ENCODE results near the gene NPBWR2.
A peak's percentile ranks its signal among the peaks of the same experiment; 100 is the strongest.

NPBWR2 gene

DNA sequence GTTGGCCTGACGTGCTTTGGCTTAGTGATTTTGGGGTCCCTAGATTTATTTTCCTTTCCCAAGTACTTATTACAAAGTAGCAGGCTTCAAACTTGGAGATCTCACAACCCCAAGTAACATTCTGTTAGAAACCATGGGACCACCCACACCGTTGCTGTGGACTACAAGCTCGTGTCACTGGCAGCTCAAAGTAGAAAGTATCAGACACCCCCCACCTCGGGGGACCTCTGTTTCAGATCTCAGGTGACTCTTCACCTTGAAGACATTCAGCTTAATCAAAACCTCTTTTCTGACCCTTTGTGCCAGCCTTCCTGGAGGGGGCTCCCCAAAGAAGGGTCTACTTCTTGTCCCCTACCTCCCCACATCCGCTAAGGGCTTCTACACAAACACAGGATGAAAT, 41.2 kb upstream of the NPBWR2 start:
- no peak overlapping the region for H3K4me3 ChIP-seq (ENCODE audit: low read depth, low read length)
- DNase-seq (ENCODE audit: low read depth): no peak
- TF ChIP-seq, protein P1, sequence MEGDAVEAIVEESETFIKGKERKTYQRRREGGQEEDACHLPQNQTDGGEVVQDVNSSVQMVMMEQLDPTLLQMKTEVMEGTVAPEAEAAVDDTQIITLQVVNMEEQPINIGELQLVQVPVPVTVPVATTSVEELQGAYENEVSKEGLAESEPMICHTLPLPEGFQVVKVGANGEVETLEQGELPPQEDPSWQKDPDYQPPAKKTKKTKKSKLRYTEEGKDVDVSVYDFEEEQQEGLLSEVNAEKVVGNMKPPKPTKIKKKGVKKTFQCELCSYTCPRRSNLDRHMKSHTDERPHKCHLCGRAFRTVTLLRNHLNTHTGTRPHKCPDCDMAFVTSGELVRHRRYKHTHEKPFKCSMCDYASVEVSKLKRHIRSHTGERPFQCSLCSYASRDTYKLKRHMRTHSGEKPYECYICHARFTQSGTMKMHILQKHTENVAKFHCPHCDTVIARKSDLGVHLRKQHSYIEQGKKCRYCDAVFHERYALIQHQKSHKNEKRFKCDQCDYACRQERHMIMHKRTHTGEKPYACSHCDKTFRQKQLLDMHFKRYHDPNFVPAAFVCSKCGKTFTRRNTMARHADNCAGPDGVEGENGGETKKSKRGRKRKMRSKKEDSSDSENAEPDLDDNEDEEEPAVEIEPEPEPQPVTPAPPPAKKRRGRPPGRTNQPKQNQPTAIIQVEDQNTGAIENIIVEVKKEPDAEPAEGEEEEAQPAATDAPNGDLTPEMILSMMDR (IDR thresholded peaks at IDR 0.05; ENCODE audit: insufficient read depth, low read depth, low read length, missing control alignments): no peak

DNA sequence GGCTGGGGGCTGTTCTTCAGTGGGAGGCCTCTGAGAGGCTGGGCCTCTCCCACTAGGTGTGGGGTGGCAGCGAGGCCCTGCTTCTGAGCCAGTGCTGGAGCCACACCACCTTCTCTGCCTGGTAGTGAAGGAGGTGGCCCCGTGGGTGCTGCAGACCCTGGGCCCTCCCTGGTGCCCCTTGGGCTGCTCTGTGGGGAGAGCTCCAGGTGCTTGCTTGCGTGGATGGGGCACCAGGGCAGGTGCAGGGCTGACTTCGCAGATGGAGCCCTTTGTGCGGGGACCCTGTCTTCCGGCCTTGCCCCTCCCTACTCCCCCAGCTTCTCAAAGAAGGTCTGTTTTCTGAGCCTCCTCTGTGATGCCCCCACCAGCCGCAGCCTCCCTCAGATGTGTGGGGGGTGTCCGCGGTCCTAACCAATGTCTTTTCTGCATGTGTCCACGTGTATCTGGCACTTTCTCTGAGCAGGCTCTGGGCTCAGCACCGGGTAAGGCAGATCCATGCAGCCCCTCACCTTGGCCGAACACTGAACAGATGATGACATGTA, 39.6 kb upstream of the NPBWR2 start:
- no peak for DNase-seq (ENCODE audit: low read depth)
- TF ChIP-seq, protein P1 (IDR thresholded peaks at IDR 0.05; ENCODE audit: insufficient read depth, low read depth, low read length, missing control alignments): no peak
- H3K4me3 ChIP-seq (ENCODE audit: low read depth, low read length): no peak overlapping the region

DNA sequence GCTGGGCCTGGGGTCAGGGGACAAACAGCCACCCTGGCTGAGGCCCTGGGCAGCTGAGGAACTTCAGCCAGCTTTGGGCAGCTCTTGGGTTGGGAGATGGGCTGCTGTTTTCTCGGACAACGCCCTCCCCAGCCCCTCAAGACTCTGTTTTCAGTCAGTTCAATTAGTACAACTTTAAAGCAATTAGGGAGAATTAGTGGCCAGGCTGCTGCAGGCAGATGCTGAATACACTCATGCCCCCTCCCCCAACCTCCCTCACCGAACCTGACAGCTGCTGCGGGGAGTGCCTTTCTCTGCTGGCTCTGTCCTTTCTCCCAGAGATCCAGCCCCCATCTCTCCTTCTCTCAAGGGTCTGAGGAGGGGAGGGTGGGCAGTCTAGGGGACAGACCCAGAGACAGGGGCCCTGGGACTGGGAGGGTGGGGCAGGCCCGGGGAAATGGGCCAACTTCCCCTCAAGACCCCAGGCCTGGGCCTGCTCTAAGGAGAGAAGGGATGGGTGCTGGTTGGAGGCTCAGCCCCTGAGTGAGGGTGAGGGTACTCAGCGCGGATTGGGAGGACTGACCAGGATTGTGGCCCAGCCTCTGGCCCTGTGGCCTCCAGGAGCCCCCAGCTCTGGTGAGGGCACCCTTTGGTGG, 39.1 kb upstream of the NPBWR2 start:
- no peak overlapping the region for H3K4me3 ChIP-seq (ENCODE audit: low read depth, low read length)
- no peak for DNase-seq (ENCODE audit: low read depth)
- TF ChIP-seq, protein P1 (IDR thresholded peaks at IDR 0.05; ENCODE audit: insufficient read depth, low read depth, low read length, missing control alignments): no peak

DNA sequence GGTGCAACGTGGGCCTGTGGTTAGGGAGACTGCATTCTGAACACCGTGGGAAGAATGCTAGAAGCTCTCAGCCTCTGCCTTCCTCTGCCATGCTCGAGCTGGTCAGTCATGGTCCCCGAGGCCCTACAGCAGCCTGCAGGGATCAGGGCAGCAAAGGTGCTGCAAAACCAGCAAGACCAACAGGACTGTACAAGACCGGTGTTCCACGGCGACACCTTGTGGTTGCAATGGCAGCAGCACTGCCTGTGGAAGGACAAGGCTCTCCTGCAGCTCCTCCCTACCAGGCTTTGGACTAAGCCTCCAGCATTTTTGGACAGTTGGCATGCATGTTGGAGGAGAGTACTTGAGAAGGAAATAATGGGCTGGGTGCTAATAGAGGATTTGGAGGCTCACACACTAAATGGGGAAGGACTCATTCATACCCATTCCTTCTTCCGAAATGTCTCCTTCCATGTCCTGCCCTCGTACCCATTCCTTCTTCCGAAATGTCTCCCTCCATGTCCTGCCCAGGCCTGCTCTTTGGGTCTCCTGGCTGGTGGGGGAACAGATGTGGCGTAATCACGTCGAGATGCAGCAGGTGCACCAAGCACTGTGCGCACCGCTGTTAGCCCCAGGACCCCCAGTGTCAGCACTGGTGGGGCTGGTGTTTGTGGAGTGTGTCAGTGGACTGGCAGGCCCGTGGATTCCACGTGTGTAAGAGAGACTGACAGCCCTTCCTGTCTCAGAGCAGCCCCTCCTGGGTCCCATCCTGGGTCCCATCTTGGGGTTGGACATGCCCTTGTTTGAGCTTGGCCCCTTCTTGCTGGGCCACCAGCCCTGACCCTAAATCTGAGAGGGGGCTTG, 38.3 kb upstream of the NPBWR2 start:
- H3K4me3 ChIP-seq (ENCODE audit: low read depth, low read length): no peak overlapping the region
- TF ChIP-seq, protein P1 (IDR thresholded peaks at IDR 0.05; ENCODE audit: insufficient read depth, low read depth, low read length, missing control alignments): peak; percentile 15
- DNase-seq (ENCODE audit: low read depth): peak; percentile 9

DNA sequence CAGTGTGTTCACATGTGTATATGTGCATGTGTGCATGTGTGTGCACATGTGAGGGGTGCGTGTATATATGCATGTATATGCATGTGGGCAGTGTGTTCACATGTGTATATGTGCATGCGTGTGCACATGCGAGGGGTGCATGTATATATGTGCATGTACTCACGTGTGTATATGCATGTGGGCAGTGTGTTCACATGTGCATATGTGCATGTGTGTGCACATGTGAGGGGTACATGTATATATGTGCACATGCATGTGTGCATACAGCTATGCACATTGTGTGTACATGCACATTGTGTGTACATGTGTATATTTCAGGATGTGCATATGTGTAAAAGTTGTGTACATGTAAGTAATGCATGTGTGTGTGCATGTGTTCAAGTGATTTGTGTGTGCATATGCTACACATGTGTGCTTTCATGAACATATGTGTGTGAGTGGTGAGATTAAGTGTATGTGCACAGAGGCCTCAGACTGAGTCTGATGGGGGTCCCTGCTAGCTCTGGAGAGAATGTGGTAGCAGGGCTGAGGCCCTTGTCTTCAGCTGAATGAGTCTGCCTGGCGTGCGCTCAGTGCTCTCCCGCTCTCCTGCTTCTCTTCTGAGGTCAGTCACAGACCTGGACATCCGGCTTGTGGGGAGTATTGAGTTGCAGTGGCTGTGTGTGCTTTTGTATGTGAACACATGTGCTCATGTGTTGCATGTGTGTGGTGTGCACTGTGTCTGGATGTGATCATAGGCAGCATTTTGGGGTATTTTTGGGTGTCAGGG, 37.0 kb upstream of the NPBWR2 start:
- H3K4me3 ChIP-seq (ENCODE audit: low read depth, low read length): no peak overlapping the region
- DNase-seq (ENCODE audit: low read depth): no peak
- TF ChIP-seq, protein P1 (IDR thresholded peaks at IDR 0.05; ENCODE audit: insufficient read depth, low read depth, low read length, missing control alignments): no peak

DNA sequence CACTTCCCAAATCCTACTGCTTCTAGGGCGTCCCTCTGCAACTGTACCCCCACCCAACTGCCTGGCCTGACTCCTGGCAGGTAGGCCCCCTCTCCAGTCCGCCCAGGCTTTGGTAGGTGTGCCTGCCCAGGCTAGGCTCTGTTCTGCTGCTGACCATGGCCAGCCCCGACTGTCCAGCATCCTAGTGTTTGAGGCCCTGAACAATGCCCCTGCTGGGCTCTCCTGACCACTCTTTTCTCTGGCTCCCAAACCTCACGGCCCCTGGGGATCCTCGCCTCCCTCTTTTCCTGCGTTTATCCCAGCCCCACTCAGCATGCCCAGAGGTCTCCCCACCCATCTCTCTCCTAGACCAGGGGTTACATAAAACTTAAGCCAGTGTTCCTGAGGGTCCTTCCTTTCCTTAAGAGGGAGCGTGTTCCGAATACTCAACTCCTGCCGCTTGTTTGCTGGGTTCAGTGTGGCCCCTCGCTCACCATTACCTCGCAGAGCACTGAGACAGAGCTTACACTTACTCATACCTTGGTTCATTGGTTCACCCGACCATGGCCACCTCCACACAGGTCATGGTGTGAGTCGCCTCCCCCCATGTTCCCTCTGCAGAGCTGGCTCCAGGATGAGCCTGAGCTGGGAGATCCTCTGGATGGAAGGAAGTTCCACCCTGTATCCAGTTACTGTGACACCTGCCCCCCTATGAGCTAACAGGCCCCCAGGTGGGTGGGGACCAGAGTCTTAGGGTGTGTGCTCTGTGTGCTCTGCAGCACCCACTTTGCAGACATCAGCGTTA, 35.8 kb upstream of the NPBWR2 start:
- no peak for DNase-seq (ENCODE audit: low read depth)
- no peak overlapping the region for H3K4me3 ChIP-seq (ENCODE audit: low read depth, low read length)

More for the DNA sequence above, 35.8 kb upstream of the NPBWR2 start:
- TF ChIP-seq, protein P1 (IDR thresholded peaks at IDR 0.05; ENCODE audit: insufficient read depth, low read depth, low read length, missing control alignments): no peak

Measured in GM12865 (cell line).